SH-SY5Y (cell line): ENCODE data around the gene PHACTR2.

Experiments
- GATA2 ChIP-seq: IDR thresholded peaks from 2 replicates; pipeline ENCODE4 v1.6.1; 2011; ENCODE audit warnings: mild to moderate bottlenecking, low read depth, low read length
- GATA3 ChIP-seq: IDR thresholded peaks from 2 replicates; pipeline ENCODE4 v1.6.1; 2011; ENCODE audit warnings: low read depth, mild to moderate bottlenecking, low read length, moderate library complexity

GRCh38 chr6:143817621-143818020 lies 139.9 kb downstream of the PHACTR2 start:
- TF ChIP-seq GATA3, result no peak
- TF ChIP-seq GATA2, result no peak
